ENCODE data around the gene CUBN.
A peak's percentile ranks its signal among the peaks of the same experiment; 100 is the strongest.

CUBN gene

GRCh38 chr10:16957038-16957437 is 172.6 kb downstream of the CUBN start:
- DNase-seq (ENCODE audit: low spot score), result no peak
- H3K27ac ChIP-seq, result no peak overlapping the region
- no peak overlapping the region for H3K4me3 ChIP-seq
- no peak for TF ChIP-seq CTCF (IDR thresholded peaks at IDR 0.05)

- Histone ChIP-seq H3K27ac (peak overlapping the region in 1 of 2 donors; percentile 7), H3K4me3 (no peak overlapping the region)
- TF ChIP-seq CTCF (IDR thresholded peaks at IDR 0.05), result no peak
- DNase-seq (ENCODE audit: low spot score), result no peak
These were observed 175.2 kb downstream of the CUBN start for GRCh38 chr10:16954280-16955030.

- no peak for TF ChIP-seq CTCF (IDR thresholded peaks at IDR 0.05)
- no peak for DNase-seq (ENCODE audit: low spot score)
- H3K4me3 ChIP-seq, result no peak overlapping the region
- H3K27ac ChIP-seq, result no peak overlapping the region
These were observed 176.3 kb downstream of the CUBN start for GRCh38 chr10:16953270-16953669.

- Histone ChIP-seq H3K27ac (no peak overlapping the region), H3K4me3 (no peak overlapping the region)
- TF ChIP-seq CTCF (IDR thresholded peaks at IDR 0.05), result no peak
- no peak for DNase-seq (ENCODE audit: low spot score)
These were observed 177.0 kb downstream of the CUBN start for GRCh38 chr10:16952610-16953009.

GRCh38 chr10:16952080-16952479 is 177.5 kb downstream of the CUBN start:
- Histone ChIP-seq H3K4me3 (no peak overlapping the region), H3K27ac (no peak overlapping the region)
- TF ChIP-seq CTCF (IDR thresholded peaks at IDR 0.05), result no peak
- DNase-seq (ENCODE audit: low spot score), result no peak

GRCh38 chr10:16950656-16951601 is 178.7 kb downstream of the CUBN start:
- TF ChIP-seq CTCF (IDR thresholded peaks at IDR 0.05), result no peak
- peak overlapping the region in 1 of 2 donors; percentile 44 for H3K27ac ChIP-seq
- no peak for DNase-seq (ENCODE audit: low spot score)
- no peak overlapping the region for H3K4me3 ChIP-seq

Measured in coronary artery (tissue), 2 donors.